T-helper 2 cell treated with Interferon-gamma antibody and Interleukin-4, amounts not matched to agents 100 ng/mL and 5 ng/mL, for 36 hours (primary cell): Measurements from ENCODE around the gene ERC1. TPM values are rescaled to one million over a fixed set of nuclear protein-coding genes. Genes with fewer than 3 reads are reported as not detected.

ENCODE experiments used
- intact Hi-C: fragments of 100-400 bp; cut with micrococcal nuclease; formaldehyde crosslinking; loops from one replicate; pipeline ENCODE4 v1.15.1; 2023
- total RNA-seq: library from RNA; stranded (reverse); gene quantifications from 2 replicates; pipeline ENCODE4 v1.2.3, GENCODE V29; 2022

Gene ERC1
- total RNA-seq, 1 donor from 2014 or later: 51.5 TPM

DNA sequence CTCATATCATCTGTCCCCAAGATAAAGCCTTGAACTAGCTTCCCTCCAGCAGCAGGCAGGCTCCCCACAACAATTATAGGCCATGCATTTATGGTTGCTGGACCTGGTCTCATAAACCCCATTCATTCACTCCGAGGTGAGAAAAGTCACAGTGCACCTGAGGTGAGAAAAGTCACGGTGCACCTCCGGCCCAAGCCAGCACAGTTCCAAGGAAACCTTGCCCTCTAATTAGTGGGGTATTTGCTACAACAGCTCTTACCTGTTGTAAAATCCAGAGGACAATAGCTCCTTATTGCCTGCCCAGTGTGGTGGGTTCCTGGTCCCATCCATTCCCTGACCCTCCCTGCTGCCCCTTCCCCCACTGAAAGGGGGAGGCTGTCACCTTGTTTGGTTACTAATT lies 537.8 kb downstream of the ERC1 start:
- intact Hi-C loops: no loop called here

DNA sequence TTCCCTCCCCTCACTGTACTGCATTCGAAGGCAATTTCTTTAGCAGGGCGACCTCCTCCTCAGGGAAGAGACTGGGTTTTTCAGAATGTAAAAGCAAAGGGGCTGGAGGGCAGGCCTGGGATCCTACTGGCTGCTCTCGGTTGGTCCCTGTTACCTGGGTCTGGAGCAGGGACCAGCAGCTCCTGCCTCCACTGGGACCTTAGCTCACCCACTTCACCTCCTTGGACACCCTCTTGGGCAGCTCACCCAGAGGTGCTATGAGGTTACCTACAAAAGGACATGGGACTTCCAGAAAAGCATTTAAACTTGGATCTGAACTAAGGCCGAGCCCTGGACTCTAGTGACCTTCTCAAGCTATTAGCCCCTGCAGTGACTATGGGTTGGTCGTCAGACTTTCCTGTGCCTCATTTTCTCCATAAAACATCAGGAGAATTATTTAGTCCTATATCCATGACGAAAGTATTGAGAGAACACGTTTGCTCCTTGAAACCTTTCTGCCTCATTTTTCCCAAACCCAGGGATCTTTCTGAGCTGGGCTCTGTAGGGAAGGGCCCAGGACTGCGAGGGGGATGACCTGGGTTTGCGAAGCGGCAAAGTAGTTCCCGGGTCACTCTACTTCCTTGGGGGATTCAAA lies 538.3 kb downstream of the ERC1 start:
- intact Hi-C loops: no loop called here

DNA sequence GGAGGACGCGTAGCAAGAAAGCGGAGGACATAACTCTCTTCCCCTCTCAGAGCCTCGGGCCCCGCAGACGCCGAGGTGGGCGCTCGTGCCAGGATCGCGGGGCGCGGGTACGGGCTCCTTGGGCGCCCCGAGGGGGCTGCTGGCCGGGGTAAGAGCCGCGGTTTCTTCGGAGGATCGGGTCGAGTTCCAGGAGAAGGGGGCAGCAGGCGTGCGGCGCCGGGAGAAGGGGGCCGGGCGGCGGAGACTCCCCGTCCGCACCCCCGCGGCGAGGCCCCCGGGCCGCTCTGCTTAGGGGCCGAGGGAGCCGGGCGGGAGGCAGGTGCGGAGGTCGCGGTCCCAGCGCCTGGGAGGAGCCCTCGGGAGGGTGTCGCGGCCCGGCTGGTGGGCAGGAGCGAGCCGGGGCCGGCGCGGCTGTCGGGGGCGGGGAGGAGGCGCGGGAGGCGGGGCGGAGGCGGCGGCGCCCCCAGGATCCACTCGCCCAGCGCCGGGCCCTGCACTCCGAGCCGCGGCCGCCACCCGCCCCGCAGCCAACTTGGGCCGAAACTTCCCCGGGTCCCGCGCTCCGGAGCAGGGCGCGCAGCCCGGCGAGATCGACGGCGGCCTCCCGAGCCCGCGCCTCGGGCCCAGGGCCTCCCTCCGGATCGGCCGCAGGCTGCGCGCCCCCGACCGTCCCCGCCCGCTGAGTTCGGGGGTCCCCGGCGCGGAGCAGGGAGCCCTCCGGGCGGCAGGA lies 539.0 kb downstream of the ERC1 start:
- intact Hi-C loops: loop anchor here (5.0 kb wide), 3 partner anchors 58 to 413 kb away; partner anchors contain the start of gene FBXL14

DNA sequence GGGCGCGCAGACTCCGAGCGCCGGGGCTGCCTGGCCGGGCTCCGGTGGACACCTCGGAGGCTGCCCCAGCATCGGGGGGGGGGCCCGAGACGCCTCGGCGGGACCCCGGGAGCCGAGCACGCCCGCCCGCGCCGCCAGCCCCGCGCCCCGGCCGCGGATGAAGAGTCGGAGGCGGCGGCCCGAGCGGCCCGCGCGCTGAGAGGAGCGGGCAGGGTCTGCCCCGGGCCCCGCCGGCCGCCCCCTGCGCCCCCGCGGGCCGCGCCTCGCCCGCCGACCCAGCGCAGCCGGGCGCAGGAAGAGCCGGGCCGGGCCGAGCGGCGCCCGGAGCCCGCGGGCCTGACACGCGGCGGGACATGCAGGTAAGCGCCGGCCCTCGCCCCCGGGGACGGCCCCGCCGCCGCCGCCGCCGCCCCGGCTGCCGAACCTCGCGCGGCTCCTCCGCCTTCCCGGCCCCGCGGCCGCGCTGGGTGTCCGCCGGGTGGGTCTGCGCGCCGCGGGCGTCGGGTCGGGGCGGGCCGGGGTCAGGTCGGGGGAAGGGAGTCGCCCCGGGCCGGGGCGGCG lies 539.6 kb downstream of the ERC1 start:
- intact Hi-C loops: loop anchor here (5.0 kb wide), 3 partner anchors 58 to 413 kb away; partner anchors contain the start of gene FBXL14

DNA sequence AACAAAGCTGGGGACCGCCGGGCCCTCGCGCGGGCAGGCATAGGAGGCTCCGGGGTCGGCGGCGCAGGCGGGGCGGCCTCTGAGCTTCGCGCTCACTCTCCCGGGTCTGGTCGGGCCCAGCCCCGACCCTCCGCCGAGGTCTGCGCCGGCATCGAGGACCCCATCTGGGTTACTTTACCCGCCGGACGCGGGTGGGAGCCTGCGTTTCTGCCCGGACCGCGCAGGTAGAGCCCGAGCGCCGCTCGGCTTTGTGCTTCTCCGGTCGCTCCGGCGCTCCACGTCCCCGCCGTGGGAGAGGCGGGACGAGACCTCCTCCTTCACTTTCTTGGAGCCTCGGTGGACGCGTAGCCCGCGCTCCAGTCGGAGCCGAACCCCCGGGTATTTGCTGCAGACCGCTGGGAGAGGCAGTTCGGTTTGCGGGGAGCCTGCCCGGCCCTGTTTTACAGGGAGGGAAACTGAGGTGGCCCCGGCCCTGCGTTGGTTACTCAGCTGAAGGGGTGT lies 540.2 kb downstream of the ERC1 start:
- intact Hi-C loops: loop anchor here (5.0 kb wide), 3 partner anchors 59 to 414 kb away; partner anchors contain the start of gene FBXL14

DNA sequence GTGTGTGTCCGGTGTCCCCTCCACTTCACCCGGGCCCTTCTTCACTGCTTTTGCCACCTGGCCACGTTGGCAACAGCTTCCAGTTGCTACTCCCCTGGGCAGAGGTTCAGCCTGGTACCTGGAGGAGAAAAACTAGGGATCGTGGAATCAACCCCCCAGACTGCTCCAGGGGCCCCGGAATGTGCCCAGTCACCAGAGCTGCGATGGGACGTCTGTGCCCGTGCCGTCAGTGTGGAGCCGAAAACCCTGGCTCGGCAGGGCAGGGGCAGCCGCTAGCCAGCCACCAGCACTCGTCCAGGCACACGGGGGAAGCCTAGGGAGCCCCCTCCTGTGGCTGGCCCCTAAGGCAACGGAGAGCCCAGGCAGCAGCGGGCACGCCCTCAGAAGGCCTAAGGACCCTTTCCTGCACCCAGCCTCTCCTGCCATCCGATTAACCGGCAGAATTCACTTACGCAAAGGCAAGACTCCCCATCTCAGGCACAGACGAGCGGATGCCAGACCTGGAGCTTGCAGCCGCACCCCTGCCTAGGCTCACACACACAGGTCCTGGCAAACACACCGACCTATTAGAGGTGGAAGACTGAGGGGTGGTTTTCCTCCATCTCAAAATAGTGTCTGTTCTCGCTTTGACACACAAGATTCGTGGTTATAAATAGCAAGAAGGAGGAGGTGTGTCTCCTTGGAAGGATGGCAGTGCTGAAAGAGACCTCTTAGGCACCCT lies 540.8 kb downstream of the ERC1 start:
- intact Hi-C loops: loop anchor here (5.0 kb wide), 3 partner anchors 60 to 415 kb away; partner anchors contain the start of gene FBXL14

DNA sequence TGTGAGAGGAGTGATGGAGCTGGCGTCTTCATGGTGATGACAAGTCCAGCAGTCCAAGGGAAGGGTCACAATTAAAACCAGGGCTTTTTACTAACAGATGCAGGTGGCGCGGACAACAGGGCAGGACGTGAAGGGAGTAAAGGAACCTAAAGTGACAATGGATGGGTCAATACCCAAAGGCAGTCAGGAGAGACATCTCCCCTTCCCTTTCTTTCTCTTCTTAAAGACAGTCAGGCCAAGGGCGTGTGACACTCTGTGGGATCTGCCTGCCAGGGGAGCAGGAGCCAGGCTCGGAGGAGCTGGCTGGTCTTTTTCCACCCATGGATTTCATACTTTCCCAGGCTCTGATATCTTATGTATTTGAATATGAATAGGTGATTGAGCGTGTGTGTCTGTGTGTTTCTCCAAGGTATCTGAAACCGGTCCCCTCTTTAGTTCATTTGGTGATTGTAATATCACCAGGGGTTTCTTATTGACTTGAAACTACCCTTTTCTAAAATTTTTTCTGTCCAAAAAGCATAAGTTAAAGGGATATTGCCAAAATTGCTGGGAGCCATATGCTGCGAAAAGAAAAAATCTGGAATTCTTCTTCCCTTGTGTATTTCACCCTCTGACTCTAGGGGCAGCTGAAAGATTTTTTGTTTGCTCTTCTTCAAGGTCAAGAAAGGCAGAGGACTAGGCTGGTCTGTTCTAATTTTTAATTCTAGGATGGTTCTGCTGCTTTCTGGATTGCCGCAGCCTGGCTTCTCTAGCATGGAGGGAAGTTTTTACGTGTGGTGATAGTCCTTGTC lies 541.5 kb downstream of the ERC1 start:
- intact Hi-C loops: loop anchor here (5.0 kb wide), 3 partner anchors 60 to 415 kb away; partner anchors contain the start of gene FBXL14

DNA sequence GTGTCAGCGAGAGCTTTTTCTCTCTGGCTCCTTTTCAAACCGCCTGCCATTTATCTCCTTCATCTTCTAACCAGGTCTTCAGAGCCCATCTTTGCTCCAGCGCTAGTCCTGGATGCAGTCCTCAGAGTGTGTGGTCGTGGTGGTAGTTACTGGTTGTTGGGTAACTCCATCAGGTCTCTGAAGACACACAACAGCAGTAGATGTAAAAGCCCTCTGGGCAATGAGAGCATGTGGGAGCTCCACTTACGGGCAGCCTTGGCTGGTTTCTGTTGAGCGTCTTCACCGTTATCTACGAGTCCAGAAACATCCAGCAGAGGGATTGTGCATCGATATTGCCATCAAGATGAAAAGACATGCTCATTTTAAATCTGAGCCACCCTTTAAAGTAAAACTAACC lies 542.2 kb downstream of the ERC1 start:
- intact Hi-C loops: loop anchor here (5.0 kb wide), 3 partner anchors 59 to 416 kb away; partner anchors contain the start of gene FBXL14

DNA sequence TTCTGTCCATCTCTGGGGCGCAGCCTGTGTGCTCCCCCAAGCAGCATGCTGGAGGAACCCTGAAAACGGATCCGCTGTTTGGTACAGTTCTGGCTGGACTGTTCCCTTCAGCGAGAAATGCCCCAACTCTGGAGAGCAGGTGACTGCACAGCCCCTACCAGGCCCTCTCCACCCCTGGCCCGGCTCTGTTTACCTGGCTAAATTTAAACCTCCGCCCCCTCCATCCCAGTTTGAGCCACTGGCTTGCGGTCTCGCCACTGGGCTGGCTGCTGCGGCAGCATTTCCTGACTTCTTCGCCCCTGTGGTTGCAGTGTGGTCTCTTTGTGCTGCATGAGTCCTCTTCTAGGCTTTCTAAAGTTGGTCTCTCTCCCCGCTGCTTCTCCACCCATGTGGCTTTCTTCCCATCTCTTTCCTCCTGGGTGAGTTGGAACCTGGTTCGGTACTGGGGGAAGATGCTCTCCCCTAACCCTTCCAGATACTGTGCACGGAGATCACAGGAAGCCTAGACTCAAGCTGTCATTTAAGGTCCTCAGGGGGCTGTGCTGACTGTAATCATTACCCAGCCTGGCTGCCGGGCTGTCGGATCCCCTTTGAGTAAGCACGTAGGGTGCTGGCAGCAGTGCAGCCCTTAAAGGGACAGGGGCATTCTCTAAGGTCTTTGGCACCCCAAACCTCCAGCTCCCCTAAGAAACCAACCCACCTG lies 542.7 kb downstream of the ERC1 start:
- intact Hi-C loops: loop anchor here (5.0 kb wide), 3 partner anchors 59 to 416 kb away; partner anchors contain the start of gene FBXL14

DNA sequence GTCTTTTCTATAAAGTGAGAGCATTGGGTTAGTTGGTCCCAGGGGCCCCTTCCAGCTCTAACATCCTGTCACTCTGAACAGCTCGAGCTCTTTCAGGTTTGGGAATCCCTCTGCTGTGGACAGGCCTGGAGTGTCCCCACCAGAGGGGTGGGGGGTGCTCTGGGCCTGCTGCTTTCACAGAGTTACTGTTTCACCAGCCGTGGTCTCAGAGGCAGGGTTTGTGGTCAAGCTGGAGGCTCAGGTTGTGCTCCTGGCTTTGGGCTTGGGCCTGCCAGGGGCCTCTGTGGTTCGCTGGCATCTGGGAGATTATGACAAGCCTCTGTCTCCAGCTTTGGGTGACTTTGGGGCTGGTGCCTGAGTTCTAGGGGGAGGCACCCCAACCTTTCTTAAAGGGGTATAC lies 543.7 kb downstream of the ERC1 start:
- intact Hi-C loops: loop anchor here (5.0 kb wide), 3 partner anchors 58 to 417 kb away; partner anchors contain the start of gene FBXL14

DNA sequence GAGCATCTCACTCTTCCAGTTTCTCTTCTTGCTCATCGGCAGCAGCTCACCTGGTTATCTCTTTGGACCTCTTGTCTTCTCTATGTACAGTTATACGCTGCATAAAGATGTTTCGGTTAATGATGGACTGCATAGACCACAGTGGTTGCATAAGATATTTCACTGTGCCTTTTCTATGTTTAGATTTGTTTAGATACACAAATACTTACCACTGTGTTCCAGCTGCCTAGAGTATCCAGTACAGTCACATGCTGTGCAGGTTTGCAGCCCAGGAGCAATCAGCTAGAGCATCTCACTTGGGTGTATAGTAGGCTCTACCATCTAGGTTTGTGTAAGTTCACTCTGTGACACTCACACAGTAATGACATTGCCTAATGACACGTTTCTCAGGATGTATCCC lies 545.8 kb downstream of the ERC1 start:
- intact Hi-C loops: no loop called here

DNA sequence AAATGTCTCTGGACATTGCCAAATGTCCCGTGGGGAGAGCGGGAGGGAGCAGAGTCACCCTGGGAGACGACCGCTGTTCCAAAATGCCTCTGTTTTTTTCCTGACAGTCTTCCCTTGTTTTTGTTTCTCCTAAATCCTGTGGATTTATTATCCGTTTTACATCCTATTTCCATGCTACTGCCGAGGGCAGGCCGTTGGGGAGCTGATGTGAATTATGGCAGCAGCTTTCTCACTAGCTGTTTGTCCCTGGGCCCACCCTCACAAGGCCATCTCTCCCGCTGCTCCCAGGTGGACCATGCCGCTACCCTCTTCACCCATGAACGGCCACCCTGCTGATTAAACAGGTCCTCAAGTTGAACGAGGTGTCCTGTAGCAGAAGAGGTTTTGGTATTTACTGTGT lies 548.1 kb downstream of the ERC1 start:
- intact Hi-C loops: no loop called here

DNA sequence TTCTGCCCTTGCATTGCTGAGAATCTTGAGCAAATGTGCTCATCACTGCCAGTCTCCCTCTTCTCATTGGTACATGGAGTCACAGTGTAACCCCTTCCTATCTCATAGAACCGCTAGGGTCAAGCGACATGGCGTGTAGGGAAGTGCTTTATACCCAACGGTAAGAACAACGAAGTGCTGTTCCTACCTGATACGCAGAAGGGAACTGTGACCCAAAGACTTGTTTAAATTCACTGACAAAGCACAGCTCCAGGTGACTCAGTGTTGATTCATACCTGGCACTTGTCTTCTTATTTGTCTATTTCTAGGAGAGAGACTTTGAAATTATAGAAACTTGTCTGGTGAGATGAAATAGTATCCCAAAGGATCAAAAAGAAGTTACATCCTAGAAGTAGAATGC lies 549.7 kb downstream of the ERC1 start:
- intact Hi-C loops: no loop called here

DNA sequence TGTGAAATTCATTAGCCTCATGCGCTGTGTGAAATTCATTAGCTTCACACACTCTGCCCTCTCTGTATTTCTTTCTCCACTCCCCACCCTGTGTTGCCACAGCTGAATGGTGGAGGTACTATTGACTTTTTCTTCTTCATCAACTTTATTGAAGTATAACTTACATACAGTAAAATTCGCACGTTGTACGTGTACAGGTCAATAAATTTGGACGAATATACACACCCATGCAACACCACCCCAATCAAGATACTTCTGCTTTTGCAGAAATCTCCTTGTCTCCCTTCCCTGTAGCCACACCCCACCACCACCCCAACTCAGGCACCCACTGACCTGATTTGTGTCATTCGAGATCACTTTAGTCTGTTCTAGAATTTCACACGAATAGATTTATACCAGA lies 551.6 kb downstream of the ERC1 start:
- intact Hi-C loops: no loop called here

DNA sequence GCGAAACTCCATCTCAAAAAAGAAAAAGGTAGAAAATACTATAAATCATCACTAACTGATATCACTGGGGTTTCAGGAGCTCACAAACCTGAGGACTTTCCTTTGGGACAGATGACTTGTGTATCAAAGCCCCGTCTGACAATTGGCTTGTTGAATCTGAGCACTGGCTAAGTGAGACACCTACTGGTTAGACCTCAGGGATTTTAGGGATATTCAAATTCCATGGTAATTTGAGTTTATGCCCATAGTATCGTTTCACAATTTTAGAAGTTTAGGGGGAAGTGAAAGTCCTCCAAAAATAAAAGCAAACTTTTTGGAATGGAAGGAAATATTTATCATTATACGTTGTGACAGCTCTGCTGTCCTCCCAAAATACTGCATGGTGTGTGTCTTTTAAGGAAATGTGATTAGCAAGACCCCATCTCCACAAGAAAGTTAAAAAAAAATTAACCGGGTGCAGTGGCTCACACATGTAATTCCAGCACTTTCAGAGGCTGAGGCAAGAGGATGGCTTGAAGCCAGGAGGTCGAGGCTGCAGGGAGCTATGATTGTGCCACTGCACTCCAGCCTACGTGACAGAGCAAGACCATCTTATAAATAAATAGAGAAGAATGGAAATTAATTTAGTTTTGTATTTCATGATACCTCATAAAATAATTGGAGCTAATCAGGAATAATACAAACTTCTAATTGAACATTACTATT lies 554.1 kb downstream of the ERC1 start:
- intact Hi-C loops: no loop called here
